Measurements from ENCODE around the gene ZFYVE16.
"Not testable (repeated sequence)": the region's sequence is repeated elsewhere in the genome, so short reads cannot be mapped to it uniquely, and the experiment has no call there.

ZFYVE16 gene

DNA sequence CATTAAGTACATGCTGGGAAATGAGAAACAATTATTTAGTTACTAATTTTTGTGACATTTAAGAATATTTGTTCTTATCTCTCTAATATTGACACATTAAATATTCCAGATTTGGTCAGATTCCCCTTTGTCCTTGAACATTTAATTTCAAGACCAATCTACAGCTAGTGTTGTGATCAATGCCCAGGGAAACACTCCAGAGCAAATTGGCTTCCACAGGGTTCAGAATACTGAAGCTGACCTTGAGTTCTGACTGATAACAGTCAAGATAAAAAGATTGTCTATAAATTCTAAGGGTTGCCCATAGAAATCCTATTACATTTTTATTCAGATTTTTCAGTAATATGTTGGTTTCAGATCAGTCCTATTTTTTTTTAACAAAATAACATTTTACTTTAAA lies 31.3 kb downstream of the ZFYVE16 start:
- TF ChIP-seq, protein P1, sequence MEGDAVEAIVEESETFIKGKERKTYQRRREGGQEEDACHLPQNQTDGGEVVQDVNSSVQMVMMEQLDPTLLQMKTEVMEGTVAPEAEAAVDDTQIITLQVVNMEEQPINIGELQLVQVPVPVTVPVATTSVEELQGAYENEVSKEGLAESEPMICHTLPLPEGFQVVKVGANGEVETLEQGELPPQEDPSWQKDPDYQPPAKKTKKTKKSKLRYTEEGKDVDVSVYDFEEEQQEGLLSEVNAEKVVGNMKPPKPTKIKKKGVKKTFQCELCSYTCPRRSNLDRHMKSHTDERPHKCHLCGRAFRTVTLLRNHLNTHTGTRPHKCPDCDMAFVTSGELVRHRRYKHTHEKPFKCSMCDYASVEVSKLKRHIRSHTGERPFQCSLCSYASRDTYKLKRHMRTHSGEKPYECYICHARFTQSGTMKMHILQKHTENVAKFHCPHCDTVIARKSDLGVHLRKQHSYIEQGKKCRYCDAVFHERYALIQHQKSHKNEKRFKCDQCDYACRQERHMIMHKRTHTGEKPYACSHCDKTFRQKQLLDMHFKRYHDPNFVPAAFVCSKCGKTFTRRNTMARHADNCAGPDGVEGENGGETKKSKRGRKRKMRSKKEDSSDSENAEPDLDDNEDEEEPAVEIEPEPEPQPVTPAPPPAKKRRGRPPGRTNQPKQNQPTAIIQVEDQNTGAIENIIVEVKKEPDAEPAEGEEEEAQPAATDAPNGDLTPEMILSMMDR (conservative IDR thresholded peaks at IDR 0.05; ENCODE audit: low read depth, low read length) = no peak

DNA sequence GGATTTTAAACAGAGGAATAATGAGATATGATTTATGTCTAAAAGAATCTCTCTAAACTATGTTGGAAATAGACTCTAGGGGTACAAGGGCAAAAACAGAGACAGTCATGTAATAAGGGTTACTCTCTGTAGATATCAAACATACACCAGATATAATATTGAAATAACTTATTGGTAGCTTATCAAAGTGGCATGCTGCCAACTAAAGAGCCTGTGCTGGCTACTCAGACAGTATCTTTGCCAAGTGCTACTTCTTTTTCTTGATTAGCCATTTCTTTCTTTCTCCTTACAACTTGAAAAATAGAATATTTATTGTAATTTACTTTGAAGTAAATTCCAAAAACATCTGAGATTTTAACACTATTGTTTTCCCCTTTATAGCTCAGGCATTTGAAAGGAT lies 34.9 kb downstream of the ZFYVE16 start:
- no peak overlapping the region for H3K4me3 ChIP-seq (ENCODE audit: low read depth, low read length)
- DNase-seq (ENCODE audit: low read depth) = no peak
- TF ChIP-seq, protein P1 (conservative IDR thresholded peaks at IDR 0.05; ENCODE audit: low read depth, low read length) = no peak

More for the DNA sequence above, 31.3 kb downstream of the ZFYVE16 start:
- no peak overlapping the region for H3K4me3 ChIP-seq (ENCODE audit: low read depth, low read length)
- DNase-seq (ENCODE audit: low read depth) = no peak

DNA sequence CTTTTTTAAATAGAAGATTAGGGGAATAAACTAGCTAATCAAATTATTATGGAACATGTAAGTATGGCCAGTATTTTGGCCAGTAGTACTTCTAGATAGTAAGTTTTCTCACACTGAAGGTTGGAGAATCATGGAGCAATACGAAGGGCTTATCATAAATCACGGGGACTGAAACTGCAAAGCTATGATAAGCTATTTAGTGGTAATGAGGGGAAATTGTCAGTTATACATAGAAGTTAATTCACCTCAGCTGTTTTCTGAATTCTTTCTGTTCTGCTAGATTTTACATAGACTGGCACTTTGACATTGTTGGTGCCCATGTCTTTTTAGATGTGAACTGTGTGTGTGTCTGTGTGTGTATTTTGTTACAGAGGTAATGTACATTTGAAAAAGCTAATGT lies 45.5 kb downstream of the ZFYVE16 start:
- TF ChIP-seq, protein P1 (conservative IDR thresholded peaks at IDR 0.05; ENCODE audit: low read depth, low read length) = no peak
- DNase-seq (ENCODE audit: low read depth) = no peak
- H3K4me3 ChIP-seq (ENCODE audit: low read depth, low read length) = no peak overlapping the region

DNA sequence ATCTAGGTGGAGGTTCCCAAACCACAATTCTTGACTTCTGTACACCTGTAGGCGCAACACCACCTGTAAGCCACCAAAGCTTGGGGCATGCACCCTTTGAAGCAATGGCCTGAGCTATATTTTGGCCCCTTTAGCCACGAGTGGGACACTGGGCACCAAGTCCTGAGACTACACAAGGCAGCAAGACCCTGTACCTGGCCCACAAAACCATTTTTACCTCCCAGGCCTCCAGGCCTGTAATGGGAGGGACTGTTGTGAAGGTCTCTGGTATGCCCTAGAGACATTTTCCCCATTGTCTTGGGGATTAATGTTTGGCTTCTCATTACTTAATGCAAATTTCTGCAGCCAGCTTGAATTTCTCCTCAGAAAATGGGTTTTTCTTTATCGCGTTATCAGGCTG lies 55.4 kb downstream of the ZFYVE16 start:
- no peak overlapping the region for H3K4me3 ChIP-seq (ENCODE audit: low read depth, low read length)
- DNase-seq (ENCODE audit: low read depth) = no peak
- TF ChIP-seq, protein P1 (conservative IDR thresholded peaks at IDR 0.05; ENCODE audit: low read depth, low read length) = no peak

DNA sequence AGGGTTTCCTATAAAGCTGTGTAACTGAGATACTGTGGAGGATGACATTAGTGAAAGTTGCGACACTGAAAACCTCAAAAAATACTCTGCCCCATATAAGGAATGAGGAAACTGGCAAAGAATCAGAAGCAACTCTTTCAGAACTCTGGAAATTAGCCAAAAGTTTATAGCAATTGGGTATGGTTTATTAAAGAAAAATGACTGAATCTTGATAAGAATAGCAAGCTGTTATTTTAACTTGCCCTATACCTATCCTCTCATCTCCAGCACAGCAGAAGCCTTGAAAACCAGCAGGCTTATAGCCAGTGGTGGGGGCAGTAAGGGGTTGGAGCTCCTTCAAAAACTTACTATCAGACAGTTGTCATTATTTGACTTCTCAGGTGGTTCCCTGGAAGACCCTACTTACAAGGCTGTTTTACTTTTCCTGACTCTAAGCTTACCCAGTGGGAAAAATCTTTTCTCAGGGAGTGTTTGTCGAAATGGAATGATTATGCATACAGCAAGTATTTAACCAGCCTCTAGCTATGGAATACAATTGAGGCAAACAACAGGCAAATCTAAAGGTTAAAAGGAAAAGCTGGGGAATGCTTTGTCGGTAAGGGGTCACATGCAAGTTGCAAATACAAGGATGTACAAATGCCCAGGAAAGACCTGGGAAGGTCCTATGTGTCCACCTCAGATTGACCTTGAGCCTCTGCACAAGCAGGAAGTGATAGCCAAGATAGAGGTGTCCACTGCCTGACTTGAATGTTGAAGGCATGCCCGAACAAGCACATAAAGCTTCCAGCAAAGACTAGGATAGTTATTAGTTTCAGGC lies 59.0 kb downstream of the ZFYVE16 start:
- DNase-seq (ENCODE audit: low read depth) = peak; percentile 89
- no peak overlapping the region for H3K4me3 ChIP-seq (ENCODE audit: low read depth, low read length)
- TF ChIP-seq, protein P1 (conservative IDR thresholded peaks at IDR 0.05; ENCODE audit: low read depth, low read length) = no peak

DNA sequence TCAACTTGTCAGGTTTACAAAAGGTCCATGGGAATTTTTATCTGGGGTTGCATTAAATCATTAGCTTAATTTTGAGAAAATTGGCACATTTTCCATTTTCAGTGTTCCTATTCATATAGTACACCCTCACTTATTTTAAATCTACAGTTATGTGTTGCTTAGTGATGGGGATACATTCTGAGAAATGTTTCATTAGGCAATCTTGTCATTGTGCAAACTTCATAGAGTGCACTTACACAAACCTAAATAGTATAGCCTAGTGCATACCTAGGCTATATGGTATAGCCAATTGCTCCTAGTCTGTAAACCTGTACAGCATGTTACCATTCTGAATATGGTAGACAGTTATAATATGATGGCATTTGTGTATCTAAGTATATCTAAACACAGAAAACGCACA lies 60.3 kb downstream of the ZFYVE16 start:
- no peak overlapping the region for H3K4me3 ChIP-seq (ENCODE audit: low read depth, low read length)
- peak; percentile 20 for DNase-seq (ENCODE audit: low read depth)
- TF ChIP-seq, protein P1 (conservative IDR thresholded peaks at IDR 0.05; ENCODE audit: low read depth, low read length) = no peak

DNA sequence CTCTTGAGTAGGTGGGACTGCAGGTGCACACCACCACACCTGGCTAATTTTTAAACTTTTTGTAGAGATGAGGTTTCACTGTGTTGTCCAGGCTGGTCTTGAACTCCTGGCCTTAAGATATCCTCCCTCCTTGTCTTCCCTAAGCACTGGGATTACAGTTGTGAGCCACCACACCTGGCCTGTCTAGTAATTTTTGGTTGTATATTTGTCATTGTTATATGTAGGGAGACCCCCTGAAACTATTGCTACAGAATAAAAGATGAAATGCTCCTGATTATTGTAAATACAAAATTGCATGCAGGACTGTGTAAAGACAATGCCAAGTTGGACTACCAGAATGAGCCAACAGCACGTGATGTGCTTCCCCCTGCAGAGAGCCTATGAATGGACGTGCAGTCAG lies 62.8 kb downstream of the ZFYVE16 start:
- not testable (repeated sequence) for H3K4me3 ChIP-seq (ENCODE audit: low read depth, low read length); DNase-seq (ENCODE audit: low read depth)
